HepG2 (cell line): ENCODE data around the gene CDX2. TPM values are rescaled to one million over a fixed set of nuclear protein-coding genes. Genes with fewer than 3 reads are reported as not detected.

ENCODE experiments used
- EED ChIP-seq: sonication (generic); formaldehyde crosslinking; IDR thresholded peaks from 2 replicates; pipeline ENCODE4 v1.5.0; 2020; ENCODE audit warnings: mild to moderate bottlenecking, missing genetic modification reagents
- FOXK1 ChIP-seq: sonication (generic); formaldehyde crosslinking; IDR thresholded peaks from 2 replicates; pipeline ENCODE4 v1.4.0; 2020; ENCODE audit warnings: low read depth, missing genetic modification reagents, borderline replicate concordance
- JUN ChIP-seq: sonication (generic); formaldehyde crosslinking; IDR thresholded peaks from 2 replicates; pipeline ENCODE4 v1.4.0; 2020; ENCODE audit warnings: mild to moderate bottlenecking, missing genetic modification reagents
- MIER2 ChIP-seq: IDR thresholded peaks from 2 replicates; pipeline ENCODE4 v1.6.1; 2016; ENCODE audit warnings: missing biosample characterization, missing genetic modification reagents
- MIXL1 ChIP-seq: IDR thresholded peaks from 2 replicates; pipeline ENCODE4 v1.6.1; 2016
- MYC ChIP-seq: sonication (generic); formaldehyde crosslinking; IDR thresholded peaks from 2 replicates; pipeline ENCODE4 v1.9.0; 2021; ENCODE audit warnings: missing genetic modification reagents, borderline replicate concordance
- RFXAP ChIP-seq: sonication (generic); formaldehyde crosslinking; IDR thresholded peaks from 2 replicates; pipeline ENCODE4 v1.4.0; 2020; ENCODE audit warnings: missing genetic modification reagents, borderline replicate concordance
- TBX2 ChIP-seq: sonication (generic); formaldehyde crosslinking; IDR thresholded peaks from 2 replicates; pipeline ENCODE4 v1.5.0; 2020; ENCODE audit warnings: missing genetic modification reagents, mild to moderate bottlenecking, borderline replicate concordance
- TOPORS ChIP-seq: sonication (generic); formaldehyde crosslinking; IDR thresholded peaks from 2 replicates; pipeline ENCODE4 v1.8.0; 2023; ENCODE audit warnings: mild to moderate bottlenecking, missing genetic modification reagents
- ZNF138 ChIP-seq: sonication (generic); formaldehyde crosslinking; IDR thresholded peaks from 2 replicates; pipeline ENCODE4 v1.5.0; 2020; ENCODE audit warnings: mild to moderate bottlenecking, low read depth, missing genetic modification reagents
- ZNF329 ChIP-seq: sonication (generic); formaldehyde crosslinking; IDR thresholded peaks from 2 replicates; pipeline ENCODE4 v1.9.0; 2021; ENCODE audit warnings: low read depth, mild to moderate bottlenecking, missing genetic modification reagents
- ZNF335 ChIP-seq: sonication (generic); formaldehyde crosslinking; IDR thresholded peaks from 2 replicates; pipeline ENCODE4 v1.4.0; 2020; ENCODE audit warnings: missing genetic modification reagents
- ZNF451 ChIP-seq: sonication (generic); formaldehyde crosslinking; IDR thresholded peaks from 2 replicates; pipeline ENCODE4 v1.5.0; 2020; ENCODE audit warnings: mild to moderate bottlenecking, missing genetic modification reagents
- ZNF460 ChIP-seq: sonication (generic); formaldehyde crosslinking; IDR thresholded peaks from 2 replicates; pipeline ENCODE4 v1.5.1; 2020; ENCODE audit warnings: missing genetic modification reagents, mild to moderate bottlenecking, borderline replicate concordance
- ZNF614 ChIP-seq: IDR thresholded peaks from 2 replicates; pipeline ENCODE4 v1.6.1; 2018; ENCODE audit warnings: missing biosample characterization, missing genetic modification reagents, inconsistent platforms, borderline replicate concordance
- polyA plus RNA-seq, 8 experiments: library from polyadenylated mRNA; depleted of rRNA in 3 of 8; stranded (reverse) in 7 of 8; unstranded in 1 of 8; fragments of >200 nt; fragmentation: Illumina TruSeq in 4 of 8; extraction: Trizol in 4 of 8; gene quantifications; 2 replicates each; pipeline versions ENCODE4 v1.2.1 to v1.2.3, GENCODE V29; 2011 to 2016; ENCODE audit warnings: low read depth in 4 of 8, missing spikeins in 1 of 8, mixed read lengths in 1 of 8; ENCODE audit not compliant: insufficient read depth in 1 of 8
- total RNA-seq, 5 experiments: library from RNA; depleted of rRNA; stranded (reverse); fragments of >200 nt; fragmentation: Illumina TruSeq; extraction: Trizol; gene quantifications; 2 replicates each; pipeline ENCODE4 v1.2.3, GENCODE V29; 2016; ENCODE audit warnings: low read depth in 1 of 5
- TF ChIP-seq, protein P1 (sequence below): sonication (generic); formaldehyde crosslinking; IDR thresholded peaks from 2 replicates; pipeline ENCODE4 v1.4.0; 2020; ENCODE audit warnings: low read depth, mild to moderate bottlenecking, missing genetic modification reagents
- TF ChIP-seq, protein P2 (sequence below): sonication (generic); formaldehyde crosslinking; IDR thresholded peaks from 2 replicates; pipeline ENCODE4 v1.5.1; 2020; ENCODE audit warnings: missing genetic modification reagents, mild to moderate bottlenecking, borderline replicate concordance
- TF ChIP-seq, protein P3 (sequence below): sonication (generic); formaldehyde crosslinking; IDR thresholded peaks from 2 replicates; pipeline ENCODE4 v1.5.0; 2020; ENCODE audit warnings: missing genetic modification reagents
- TF ChIP-seq, protein P4 (sequence below): sonication (generic); formaldehyde crosslinking; IDR thresholded peaks from 2 replicates; pipeline ENCODE4 v1.4.0; 2020; ENCODE audit warnings: mild to moderate bottlenecking, missing genetic modification reagents
- TF ChIP-seq, protein P5 (sequence below): sonication (generic); formaldehyde crosslinking; IDR thresholded peaks from 2 replicates; pipeline ENCODE4 v1.4.0; 2020; ENCODE audit warnings: missing genetic modification reagents

The CDX2 gene
- total and polyA plus RNA-seq, 2 of the 13 experiments (the other 11 are each of a cell fraction or from before 2014, with no cell fraction given) = 0.04 TPM; not detected in 1

DNA sequence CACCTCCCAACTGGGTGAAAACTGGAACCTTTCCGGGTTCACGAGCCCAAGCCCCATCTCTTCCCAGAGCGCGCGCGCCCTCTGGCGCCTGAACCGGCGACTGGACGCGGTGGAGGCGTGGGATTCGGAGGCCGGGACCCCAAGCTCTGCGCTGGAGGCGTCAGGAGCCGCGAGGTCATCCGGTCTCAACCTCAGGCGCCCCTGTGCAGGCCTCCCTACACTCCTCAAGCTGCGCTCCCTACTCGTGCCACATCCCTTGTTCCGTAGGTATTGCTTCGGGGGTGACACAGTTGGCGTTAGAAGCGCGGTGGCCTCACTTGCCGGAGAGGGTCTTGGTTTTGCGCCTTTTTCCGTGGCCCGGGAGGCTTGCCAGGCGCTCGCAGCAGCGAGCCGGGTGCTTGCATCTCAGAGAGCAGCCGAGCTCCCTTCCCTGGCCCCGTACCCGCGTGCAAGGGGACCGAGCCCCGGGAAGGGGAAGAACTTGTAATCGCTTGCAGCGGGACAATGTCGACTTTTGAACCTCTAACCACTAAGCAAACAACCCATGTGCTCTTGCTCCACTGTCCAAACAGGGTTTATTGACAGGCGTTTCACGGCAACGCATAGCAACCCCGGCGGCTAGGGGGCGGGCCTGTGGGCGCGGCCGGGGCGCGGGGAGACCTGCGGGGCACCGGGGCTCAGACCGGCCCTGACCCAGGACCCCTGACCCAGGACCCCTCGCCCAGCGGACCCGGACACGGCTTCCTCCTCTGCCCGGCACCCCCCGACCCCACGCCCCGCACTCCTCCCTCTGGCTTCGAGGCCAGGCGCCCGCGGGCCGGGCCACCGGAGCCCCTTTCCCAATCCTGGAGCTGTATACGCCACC, 8.5 kb downstream of the CDX2 start (continued):
- TF ChIP-seq, protein P1, sequence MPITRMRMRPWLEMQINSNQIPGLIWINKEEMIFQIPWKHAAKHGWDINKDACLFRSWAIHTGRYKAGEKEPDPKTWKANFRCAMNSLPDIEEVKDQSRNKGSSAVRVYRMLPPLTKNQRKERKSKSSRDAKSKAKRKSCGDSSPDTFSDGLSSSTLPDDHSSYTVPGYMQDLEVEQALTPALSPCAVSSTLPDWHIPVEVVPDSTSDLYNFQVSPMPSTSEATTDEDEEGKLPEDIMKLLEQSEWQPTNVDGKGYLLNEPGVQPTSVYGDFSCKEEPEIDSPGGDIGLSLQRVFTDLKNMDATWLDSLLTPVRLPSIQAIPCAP (CRISPR knock-in tag) = no peak
- TF ChIP-seq, protein P2, sequence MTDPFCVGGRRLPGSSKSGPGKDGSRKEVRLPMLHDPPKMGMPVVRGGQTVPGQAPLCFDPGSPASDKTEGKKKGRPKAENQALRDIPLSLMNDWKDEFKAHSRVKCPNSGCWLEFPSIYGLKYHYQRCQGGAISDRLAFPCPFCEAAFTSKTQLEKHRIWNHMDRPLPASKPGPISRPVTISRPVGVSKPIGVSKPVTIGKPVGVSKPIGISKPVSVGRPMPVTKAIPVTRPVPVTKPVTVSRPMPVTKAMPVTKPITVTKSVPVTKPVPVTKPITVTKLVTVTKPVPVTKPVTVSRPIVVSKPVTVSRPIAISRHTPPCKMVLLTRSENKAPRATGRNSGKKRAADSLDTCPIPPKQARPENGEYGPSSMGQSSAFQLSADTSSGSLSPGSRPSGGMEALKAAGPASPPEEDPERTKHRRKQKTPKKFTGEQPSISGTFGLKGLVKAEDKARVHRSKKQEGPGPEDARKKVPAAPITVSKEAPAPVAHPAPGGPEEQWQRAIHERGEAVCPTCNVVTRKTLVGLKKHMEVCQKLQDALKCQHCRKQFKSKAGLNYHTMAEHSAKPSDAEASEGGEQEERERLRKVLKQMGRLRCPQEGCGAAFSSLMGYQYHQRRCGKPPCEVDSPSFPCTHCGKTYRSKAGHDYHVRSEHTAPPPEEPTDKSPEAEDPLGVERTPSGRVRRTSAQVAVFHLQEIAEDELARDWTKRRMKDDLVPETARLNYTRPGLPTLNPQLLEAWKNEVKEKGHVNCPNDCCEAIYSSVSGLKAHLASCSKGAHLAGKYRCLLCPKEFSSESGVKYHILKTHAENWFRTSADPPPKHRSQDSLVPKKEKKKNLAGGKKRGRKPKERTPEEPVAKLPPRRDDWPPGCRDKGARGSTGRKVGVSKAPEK = peak; percentile 94; the same call in 1 of the 2 replicates
- TF ChIP-seq TBX2 (CRISPR knock-in tag) (peak; percentile 94; the same call in 1 of the 2 replicates), JUN (CRISPR knock-in tag) (peak; percentile 48; the same call in 1 of the 2 replicates), FOXK1 (CRISPR knock-in tag) (0 out of 2 replicates have a peak, but pooled peaks have one; percentile 37), ZNF614 (0 out of 2 replicates have a peak, but pooled peaks have one; percentile 46), RFXAP (CRISPR knock-in tag) (peak; percentile 8; the same call in 1 of the 2 replicates), ZNF335 (CRISPR knock-in tag) (no peak), MIER2 (peak; percentile 64), EED (CRISPR knock-in tag) (0 out of 2 replicates have a peak, but pooled peaks have one; percentile 56), TOPORS (CRISPR knock-in tag) (peak; percentile 95), ZNF451 (no peak; the same call in 1 of the 2 replicates), ZNF460 (no peak; the same call in 1 of the 2 replicates), ZNF138 (no peak), ZNF329 (CRISPR knock-in tag) (no peak), MYC (CRISPR knock-in tag) (peak; percentile 93), MIXL1 (peak; percentile 75)
- TF ChIP-seq, protein P3, sequence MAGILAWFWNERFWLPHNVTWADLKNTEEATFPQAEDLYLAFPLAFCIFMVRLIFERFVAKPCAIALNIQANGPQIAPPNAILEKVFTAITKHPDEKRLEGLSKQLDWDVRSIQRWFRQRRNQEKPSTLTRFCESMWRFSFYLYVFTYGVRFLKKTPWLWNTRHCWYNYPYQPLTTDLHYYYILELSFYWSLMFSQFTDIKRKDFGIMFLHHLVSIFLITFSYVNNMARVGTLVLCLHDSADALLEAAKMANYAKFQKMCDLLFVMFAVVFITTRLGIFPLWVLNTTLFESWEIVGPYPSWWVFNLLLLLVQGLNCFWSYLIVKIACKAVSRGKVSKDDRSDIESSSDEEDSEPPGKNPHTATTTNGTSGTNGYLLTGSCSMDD (CRISPR knock-in tag) = no peak
- TF ChIP-seq, protein P4, sequence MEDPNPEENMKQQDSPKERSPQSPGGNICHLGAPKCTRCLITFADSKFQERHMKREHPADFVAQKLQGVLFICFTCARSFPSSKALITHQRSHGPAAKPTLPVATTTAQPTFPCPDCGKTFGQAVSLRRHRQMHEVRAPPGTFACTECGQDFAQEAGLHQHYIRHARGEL (CRISPR knock-in tag) = 0 out of 2 replicates have a peak, but pooled peaks have one; percentile 24
- TF ChIP-seq, protein P5, sequence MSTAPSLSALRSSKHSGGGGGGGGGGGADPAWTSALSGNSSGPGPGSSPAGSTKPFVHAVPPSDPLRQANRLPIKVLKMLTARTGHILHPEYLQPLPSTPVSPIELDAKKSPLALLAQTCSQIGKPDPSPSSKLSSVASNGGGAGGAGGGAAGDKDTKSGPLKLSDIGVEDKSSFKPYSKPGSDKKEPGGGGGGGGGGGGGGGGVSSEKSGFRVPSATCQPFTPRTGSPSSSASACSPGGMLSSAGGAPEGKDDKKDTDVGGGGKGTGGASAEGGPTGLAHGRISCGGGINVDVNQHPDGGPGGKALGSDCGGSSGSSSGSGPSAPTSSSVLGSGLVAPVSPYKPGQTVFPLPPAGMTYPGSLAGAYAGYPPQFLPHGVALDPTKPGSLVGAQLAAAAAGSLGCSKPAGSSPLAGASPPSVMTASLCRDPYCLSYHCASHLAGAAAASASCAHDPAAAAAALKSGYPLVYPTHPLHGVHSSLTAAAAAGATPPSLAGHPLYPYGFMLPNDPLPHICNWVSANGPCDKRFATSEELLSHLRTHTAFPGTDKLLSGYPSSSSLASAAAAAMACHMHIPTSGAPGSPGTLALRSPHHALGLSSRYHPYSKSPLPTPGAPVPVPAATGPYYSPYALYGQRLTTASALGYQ (CRISPR knock-in tag) = peak; percentile 89
